HUES48 (cell line): ENCODE data around the gene PCDH17.

Experiments
- H3K27ac ChIP-seq: one replicate; pipeline ENCODE4 v1.7.0; 2013; ENCODE audit warnings: low read depth, low read length, inconsistent platforms
- H3K27me3 ChIP-seq: 2 replicates; pipeline ENCODE4 v1.6.1; 2013; ENCODE audit warnings: mild to moderate bottlenecking, low read length; ENCODE audit not compliant: control insufficient read depth, insufficient read depth
- H3K36me3 ChIP-seq: 2 replicates; pipeline ENCODE4 v1.6.1; 2013; ENCODE audit warnings: low read length; ENCODE audit not compliant: control insufficient read depth, insufficient read depth
- H3K4me1 ChIP-seq: 2 replicates; pipeline ENCODE4 v1.6.1; 2013; ENCODE audit warnings: mild to moderate bottlenecking, low read length; ENCODE audit not compliant: control insufficient read depth, insufficient read depth
- H3K4me3 ChIP-seq: 2 replicates; pipeline ENCODE4 v1.5.1; 2013; ENCODE audit warnings: mild to moderate bottlenecking, low read depth, low read length
- H3K9ac ChIP-seq: 2 replicates; pipeline ENCODE4 v1.6.1; 2013; ENCODE audit warnings: mild to moderate bottlenecking, low read depth, low read length, moderate library complexity
- H3K9me3 ChIP-seq: 2 replicates; pipeline ENCODE4 v1.6.1; 2013; ENCODE audit warnings: low read length; ENCODE audit not compliant: control insufficient read depth, insufficient read depth

The PCDH17 gene, protein sequence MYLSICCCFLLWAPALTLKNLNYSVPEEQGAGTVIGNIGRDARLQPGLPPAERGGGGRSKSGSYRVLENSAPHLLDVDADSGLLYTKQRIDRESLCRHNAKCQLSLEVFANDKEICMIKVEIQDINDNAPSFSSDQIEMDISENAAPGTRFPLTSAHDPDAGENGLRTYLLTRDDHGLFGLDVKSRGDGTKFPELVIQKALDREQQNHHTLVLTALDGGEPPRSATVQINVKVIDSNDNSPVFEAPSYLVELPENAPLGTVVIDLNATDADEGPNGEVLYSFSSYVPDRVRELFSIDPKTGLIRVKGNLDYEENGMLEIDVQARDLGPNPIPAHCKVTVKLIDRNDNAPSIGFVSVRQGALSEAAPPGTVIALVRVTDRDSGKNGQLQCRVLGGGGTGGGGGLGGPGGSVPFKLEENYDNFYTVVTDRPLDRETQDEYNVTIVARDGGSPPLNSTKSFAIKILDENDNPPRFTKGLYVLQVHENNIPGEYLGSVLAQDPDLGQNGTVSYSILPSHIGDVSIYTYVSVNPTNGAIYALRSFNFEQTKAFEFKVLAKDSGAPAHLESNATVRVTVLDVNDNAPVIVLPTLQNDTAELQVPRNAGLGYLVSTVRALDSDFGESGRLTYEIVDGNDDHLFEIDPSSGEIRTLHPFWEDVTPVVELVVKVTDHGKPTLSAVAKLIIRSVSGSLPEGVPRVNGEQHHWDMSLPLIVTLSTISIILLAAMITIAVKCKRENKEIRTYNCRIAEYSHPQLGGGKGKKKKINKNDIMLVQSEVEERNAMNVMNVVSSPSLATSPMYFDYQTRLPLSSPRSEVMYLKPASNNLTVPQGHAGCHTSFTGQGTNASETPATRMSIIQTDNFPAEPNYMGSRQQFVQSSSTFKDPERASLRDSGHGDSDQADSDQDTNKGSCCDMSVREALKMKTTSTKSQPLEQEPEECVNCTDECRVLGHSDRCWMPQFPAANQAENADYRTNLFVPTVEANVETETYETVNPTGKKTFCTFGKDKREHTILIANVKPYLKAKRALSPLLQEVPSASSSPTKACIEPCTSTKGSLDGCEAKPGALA (N-terminal part only)

GRCh38 chr13:57631596-57632275, at the start of gene PCDH17:
TSS of gene PCDH17 (plus strand) at chr13:57631744. CDS start at chr13:57632547, 803 bp downstream.
- peaks cover 91% of the 10 kb centered on the region for H3K27me3 ChIP-seq

GRCh38 chr13:57582032-57582431, 49.5 kb upstream of the PCDH17 start:
- no peak overlapping the region for H3K27ac ChIP-seq
- no peaks in the 10 kb centered on the region for H3K36me3 ChIP-seq
- H3K4me1 ChIP-seq = peaks cover 6% of the 10 kb centered on the region; the same call in 1 of the 2 replicates
- no peak overlapping the region for H3K9ac ChIP-seq
- H3K27me3 ChIP-seq = no peaks in the 10 kb centered on the region
- no peaks in the 10 kb centered on the region for H3K9me3 ChIP-seq
- H3K4me3 ChIP-seq = no peak overlapping the region

More at GRCh38 chr13:57631596-57632275, at the start of gene PCDH17:
- peaks cover 23% of the 10 kb centered on the region for H3K4me1 ChIP-seq
- no peak within 1 kb of the TSS for H3K9ac ChIP-seq
- H3K36me3 ChIP-seq = no peaks in the 10 kb centered on the region
- no peaks in the 10 kb centered on the region for H3K9me3 ChIP-seq
- H3K27ac ChIP-seq = no peak within 1 kb of the TSS
- peak within 1 kb of the TSS; percentile 77 for H3K4me3 ChIP-seq

GRCh38 chr13:57583529-57583928, 48.0 kb upstream of the PCDH17 start:
- Histone ChIP-seq H3K9me3 (no peaks in the 10 kb centered on the region), H3K27ac (no peak overlapping the region), H3K9ac (no peak overlapping the region), H3K4me3 (no peak overlapping the region), H3K36me3 (no peaks in the 10 kb centered on the region), H3K4me1 (peaks cover 13% of the 10 kb centered on the region), H3K27me3 (no peaks in the 10 kb centered on the region)

DNA sequence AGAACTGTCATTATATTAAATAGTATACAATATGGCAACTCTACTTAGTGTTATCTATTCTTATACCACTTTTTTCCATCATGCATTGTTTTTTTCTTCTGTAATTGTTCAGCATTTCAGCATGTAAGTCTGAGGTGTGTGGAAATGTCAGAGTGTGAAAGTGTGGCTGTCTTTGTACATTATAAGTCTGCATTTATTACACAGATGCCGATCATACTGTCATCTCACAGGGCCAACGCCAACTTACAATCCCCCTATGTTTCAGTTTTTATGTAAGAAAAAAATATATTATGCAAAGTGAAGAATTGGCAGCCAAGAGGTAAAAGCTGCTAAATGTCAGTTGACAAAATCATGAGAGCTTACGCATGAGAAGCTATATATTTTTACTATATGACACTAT, 42.9 kb upstream of the PCDH17 start:
- Histone ChIP-seq H3K4me3 (no peak overlapping the region), H3K9me3 (no peaks in the 10 kb centered on the region), H3K36me3 (no peaks in the 10 kb centered on the region), H3K4me1 (peaks cover 7% of the 10 kb centered on the region), H3K9ac (no peak overlapping the region), H3K27me3 (no peaks in the 10 kb centered on the region), H3K27ac (no peak overlapping the region)

- H3K9ac ChIP-seq = no peak overlapping the region
Observed at GRCh38 chr13:57595775-57596174, 35.8 kb upstream of the PCDH17 start.

GRCh38 chr13:57601536-57601935, 30.0 kb upstream of the PCDH17 start:
- no peak overlapping the region for H3K9ac ChIP-seq
- no peaks in the 10 kb centered on the region for H3K27me3 ChIP-seq
- H3K27ac ChIP-seq = no peak overlapping the region
- H3K4me1 ChIP-seq = peaks cover 44% of the 10 kb centered on the region
- no peak overlapping the region for H3K4me3 ChIP-seq
- no peaks in the 10 kb centered on the region for H3K36me3 ChIP-seq
- no peaks in the 10 kb centered on the region for H3K9me3 ChIP-seq

More at GRCh38 chr13:57595775-57596174, 35.8 kb upstream of the PCDH17 start:
- no peaks in the 10 kb centered on the region for H3K36me3 ChIP-seq
- no peak overlapping the region for H3K27ac ChIP-seq
- H3K4me3 ChIP-seq = no peak overlapping the region
- H3K4me1 ChIP-seq = no peaks in the 10 kb centered on the region
- no peaks in the 10 kb centered on the region for H3K9me3 ChIP-seq
- H3K27me3 ChIP-seq = no peaks in the 10 kb centered on the region

DNA sequence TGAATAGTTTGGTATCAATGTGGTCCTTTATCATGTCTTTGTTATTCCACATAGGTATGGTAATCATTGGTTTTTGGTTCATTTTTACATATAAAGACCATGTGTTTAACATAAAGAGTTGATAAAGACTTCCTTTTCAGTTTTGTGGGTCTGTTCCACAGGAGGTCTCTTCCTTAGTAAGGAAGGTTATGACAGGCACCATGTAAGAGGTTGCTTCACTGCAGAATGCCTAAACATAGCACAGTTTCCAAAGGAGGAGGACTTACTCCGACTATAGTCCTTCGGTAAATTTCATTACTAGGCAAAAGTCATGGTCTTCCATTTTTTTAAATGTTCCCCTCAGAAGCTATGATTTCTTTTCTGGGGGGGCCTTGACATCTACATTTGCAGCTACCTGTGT, 27.1 kb upstream of the PCDH17 start:
- no peaks in the 10 kb centered on the region for H3K27me3 ChIP-seq
- H3K9ac ChIP-seq = no peak overlapping the region; the same call in 1 of the 2 replicates
- H3K9me3 ChIP-seq = no peaks in the 10 kb centered on the region
- H3K4me1 ChIP-seq = peaks cover 44% of the 10 kb centered on the region
- H3K36me3 ChIP-seq = no peaks in the 10 kb centered on the region
- peak overlapping the region; percentile 80 for H3K27ac ChIP-seq
- H3K4me3 ChIP-seq = no peak overlapping the region

DNA sequence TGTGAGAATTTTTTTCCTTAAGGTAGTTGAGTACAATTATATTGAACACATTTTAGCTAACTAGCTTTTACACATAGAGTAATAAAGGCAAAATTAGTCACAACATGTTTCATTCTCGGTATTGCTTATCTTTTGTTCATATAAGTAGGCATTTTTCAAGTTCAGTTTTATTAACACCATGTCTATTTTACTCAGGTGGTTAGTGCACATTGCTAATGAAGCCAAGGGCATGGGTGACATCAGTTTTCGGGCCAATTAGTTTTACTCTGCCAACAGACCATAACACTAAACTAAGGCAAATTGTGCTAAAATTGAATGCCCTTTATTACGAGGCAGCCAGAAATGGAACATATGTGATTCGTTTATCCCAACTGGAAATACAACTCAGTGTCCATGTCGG, 19.6 kb upstream of the PCDH17 start:
- Histone ChIP-seq H3K4me3 (no peak overlapping the region), H3K9ac (no peak overlapping the region), H3K36me3 (no peaks in the 10 kb centered on the region), H3K27me3 (no peaks in the 10 kb centered on the region), H3K27ac (no peak overlapping the region), H3K4me1 (peaks cover 12% of the 10 kb centered on the region), H3K9me3 (no peaks in the 10 kb centered on the region)

DNA sequence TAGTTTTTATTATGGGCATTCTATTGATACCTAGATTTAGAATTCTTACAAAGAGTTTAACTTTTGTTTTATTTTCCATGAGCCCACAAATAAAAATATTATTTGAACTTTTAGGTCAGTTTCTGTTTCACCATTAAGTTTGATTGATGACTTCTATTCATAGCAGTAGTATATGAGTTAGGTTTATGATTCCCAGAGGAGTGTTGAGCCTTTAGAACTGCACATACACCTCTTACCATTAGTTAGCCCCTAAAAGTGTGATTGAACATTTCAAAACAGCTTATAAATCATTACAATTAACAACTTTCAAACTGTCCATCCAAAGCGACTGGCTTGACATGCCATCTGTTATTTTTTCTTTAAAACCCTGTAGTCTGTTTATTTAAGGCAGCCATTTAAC, 19.0 kb upstream of the PCDH17 start:
- Histone ChIP-seq H3K9me3 (no peaks in the 10 kb centered on the region), H3K27ac (no peak overlapping the region), H3K27me3 (no peaks in the 10 kb centered on the region), H3K4me3 (no peak overlapping the region), H3K36me3 (no peaks in the 10 kb centered on the region), H3K4me1 (peaks cover 12% of the 10 kb centered on the region), H3K9ac (no peak overlapping the region)

DNA sequence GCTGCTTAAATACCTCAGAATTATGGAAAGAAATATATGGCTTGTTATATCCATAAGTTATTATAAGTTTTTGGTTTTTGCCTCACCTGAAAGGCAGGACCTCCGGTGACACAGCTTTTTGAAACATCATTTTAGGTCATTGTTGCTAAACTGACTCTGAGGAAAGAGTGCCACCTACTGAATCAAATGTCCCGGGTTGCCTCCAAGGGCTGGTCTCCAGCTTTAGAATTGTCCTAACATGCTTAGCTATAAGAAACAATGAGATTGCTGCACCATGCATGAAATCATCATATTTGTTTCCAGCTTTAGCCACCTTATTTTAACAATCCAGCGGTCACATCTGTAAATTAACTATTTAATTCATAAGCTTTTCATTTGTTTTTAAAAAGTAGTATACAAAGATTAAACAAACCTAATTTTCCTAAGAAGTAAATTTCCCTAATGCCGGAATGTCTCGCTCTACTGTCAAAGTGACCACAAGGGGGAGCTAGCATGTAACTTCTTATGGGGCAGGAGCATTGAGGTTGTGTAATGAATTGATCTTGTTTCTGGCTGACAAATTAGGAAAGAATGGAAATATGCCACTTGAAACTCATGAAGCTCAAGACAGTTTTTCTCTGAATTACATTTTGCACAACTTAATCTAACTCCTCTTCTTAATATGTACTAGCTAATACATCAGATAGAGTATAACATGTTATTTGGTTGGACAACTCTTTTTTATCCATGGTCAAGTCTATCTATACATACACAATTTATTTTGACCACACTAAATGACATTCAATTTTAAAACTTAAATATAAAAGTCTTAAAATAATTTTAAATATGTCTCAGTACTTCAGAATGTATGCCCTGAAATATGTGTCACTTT, 6.7 kb upstream of the PCDH17 start:
- no peak overlapping the region for H3K27ac ChIP-seq
- H3K27me3 ChIP-seq = peaks cover 22% of the 10 kb centered on the region
- peaks cover 17% of the 10 kb centered on the region for H3K4me1 ChIP-seq
- no peaks in the 10 kb centered on the region for H3K36me3 ChIP-seq
- H3K9ac ChIP-seq = no peak overlapping the region
- H3K9me3 ChIP-seq = no peaks in the 10 kb centered on the region
- peak overlapping the region; percentile 34; the same call in 1 of the 2 replicates for H3K4me3 ChIP-seq
